GM19025 (cell line): ENCODE results near the gene HSPB2.
A peak's percentile ranks its signal among the peaks of the same experiment; 100 is the strongest.
"Not testable (repeated sequence)": the region's sequence is repeated elsewhere in the genome, so short reads cannot be mapped to it uniquely, and the experiment has no call there.

Experiments used
- ATAC-seq: cut with Tn5 transposase; IDR thresholded peaks from one replicate; pipeline ENCODE4 v1.9.1; 2021; ENCODE audit warnings: mild to moderate bottlenecking, low read depth, moderate library complexity; ENCODE audit not compliant: unreplicated experiment

HSPB2 gene

DNA sequence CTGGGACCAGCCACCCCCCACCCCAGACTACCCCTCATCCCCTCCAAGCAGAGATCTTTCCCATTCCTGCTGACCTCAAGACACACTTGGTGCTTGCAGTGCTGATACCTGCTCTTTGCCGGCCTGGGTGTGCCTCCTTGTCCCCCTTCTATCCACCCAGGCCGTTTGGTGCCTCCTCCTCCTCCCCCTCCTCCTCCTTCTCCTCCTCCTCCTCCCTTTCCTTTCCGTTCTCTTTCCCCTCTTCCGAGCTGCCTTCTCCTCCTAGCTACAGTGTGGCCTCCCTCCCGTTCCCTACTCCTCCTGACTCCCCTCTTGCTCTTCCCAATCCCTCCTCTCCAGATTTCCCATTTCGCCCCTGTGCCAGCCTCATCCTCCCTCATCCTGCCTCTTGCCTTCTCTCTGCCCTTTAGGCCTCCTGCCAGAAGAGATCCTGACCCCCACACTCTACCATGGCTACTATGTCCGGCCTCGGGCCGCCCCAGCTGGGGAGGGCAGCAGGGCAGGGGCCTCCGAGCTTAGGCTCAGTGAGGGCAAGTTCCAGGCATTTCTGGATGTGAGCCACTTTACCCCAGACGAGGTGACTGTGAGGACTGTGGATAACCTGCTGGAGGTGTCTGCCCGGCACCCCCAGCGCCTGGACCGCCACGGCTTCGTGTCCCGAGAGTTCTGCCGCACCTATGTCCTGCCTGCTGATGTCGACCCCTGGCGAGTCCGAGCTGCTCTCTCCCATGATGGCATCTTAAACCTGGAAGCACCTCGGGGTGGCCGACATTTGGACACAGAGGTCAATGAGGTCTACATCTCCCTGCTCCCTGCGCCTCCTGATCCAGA is 712 bp downstream of the HSPB2 start:
- ATAC-seq, result no peak

DNA sequence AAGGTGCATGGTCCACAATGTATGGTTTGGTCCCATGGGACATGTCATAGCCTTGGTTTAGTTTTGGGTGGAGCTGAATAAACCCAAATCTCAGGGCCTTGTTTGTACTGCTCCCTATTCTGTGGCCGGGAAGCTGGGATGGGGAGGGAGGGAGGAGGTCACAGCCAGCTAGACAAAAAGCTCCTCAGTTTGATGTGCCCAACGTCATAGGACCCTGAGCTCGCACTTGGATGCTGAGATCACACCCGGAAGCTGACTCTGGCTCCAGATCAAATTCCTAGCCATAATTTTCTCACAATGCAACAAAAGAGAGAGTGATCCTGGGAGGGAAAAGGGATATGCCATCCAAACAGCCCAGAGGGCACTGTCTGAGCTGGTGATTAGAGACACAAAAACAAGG is 1.5 kb downstream of the HSPB2 start:
- no peak for ATAC-seq

DNA sequence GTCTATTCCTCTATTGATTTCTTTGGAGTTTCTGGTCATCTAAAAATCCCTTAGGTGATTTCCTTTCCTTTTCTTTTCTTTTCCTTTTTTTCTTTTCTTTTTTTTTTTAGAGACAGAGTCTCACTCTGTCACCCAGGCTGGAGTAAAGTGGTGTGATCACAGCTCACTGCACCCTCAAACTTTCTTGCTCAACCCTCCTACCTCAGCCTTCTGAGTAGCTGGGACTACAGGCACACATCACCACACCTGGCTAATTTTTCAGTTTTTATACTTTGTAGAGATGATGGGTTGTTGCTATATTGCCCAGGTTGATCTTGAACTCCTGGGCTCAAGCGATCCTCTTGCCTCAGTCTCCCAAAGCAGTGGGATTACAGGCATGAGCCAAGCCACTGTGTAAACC is 4.2 kb downstream of the HSPB2 start:
- ATAC-seq, result no peak

DNA sequence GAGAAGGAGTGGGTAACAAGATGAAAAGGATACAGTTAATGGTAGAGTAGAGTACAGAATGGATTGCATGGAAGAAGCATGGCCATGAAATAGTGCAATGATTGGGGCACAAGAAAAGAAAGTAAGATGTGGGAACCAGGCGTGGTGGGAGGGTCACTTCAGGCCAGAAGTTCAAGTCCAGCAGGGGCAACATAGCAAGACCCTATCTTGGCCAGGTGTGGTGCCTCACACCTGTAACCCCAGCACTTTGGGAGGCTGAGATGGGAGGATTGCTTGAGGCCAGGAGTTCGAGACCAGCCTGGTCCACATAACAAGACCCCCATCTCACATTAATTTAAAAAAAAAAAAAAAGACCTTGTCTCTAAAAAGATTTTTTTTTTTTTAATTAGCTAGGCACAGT is 4.8 kb downstream of the HSPB2 start:
- no peak for ATAC-seq

DNA sequence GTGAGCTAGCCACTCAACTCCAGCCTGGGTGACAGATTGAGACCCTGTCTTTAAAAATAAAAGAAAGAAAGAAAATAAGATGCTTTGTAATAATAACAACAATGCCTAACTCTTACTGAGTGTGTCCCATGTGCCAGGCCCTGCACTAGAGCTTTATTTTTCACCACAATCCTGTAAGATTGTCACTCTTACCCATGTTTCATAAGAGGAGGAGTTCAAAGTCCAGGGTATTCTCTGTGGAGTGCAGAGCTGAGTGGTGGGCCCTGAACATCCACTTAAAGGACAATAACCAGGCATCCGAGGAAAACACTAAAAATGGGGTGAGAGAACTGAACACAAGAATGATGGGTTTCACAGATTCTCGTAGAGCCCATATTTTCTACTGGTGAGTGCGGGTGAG is 5.3 kb downstream of the HSPB2 start:
- no peak for ATAC-seq

DNA sequence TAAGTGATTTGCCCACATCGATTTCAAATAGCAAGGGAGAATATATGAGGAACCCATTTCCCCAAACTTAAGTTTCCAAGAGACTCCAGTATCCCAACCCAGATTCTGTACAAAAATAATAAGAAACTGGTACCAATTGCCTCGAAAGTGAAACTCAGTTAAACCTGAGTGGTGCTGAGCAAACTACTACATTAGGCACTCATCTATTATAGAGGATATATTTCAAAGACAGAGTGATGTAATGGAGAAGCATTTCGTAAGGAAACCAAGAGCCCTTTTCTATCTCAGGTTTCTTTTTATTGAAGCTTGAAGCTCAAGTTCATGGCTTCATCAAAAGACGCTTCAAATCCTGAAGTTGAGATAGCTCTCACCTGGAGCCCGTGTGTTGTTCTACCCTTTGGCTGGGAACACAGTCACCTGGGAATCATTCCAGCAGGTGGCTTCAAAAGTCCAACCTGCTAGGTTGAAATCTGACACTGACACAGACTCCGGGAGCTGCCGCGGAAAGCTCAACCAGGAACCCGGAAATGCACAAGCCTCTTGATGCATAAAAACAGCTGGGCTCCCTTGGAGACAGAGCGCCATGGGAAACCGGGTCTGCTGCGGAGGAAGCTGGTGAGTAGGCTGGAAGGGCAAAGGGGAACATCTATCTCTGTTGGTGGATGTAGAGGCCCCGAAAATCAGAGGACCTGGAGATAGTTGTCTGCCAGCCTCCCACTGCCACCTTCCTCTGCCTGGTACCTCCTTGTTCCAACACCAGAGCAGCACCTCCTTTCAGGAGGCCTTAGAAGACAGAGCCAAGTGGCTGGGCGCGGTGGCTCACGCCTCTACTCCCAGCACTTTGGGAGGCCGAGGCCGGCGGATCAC is 6.1 kb downstream of the HSPB2 start, which contains the start of gene C11orf52:
Gene C11orf52, plus strand, starts transcription at position 524 of the 867 bp plus-strand sequence. Its CDS starts 60 bp downstream, at position 584.
- ATAC-seq, result no peak

DNA sequence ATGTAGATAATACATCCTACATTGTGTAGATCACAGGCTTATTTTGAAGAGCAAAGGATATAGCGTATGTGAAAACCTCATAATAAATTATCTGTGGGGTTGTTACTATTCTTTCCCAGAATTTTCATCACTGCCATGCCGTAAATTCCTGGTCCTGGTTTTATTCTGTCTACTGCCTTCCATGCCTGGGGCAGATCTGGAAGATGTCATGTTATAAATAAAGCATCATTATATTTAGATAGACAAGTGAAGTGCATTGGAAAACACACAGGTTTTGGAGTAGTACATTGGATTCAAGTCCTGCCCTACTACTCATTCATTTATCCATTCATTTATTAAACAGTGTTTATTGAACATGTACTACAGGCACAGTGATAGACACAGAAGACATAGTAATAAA is 8.4 kb downstream of the HSPB2 start:
- no peak for ATAC-seq

DNA sequence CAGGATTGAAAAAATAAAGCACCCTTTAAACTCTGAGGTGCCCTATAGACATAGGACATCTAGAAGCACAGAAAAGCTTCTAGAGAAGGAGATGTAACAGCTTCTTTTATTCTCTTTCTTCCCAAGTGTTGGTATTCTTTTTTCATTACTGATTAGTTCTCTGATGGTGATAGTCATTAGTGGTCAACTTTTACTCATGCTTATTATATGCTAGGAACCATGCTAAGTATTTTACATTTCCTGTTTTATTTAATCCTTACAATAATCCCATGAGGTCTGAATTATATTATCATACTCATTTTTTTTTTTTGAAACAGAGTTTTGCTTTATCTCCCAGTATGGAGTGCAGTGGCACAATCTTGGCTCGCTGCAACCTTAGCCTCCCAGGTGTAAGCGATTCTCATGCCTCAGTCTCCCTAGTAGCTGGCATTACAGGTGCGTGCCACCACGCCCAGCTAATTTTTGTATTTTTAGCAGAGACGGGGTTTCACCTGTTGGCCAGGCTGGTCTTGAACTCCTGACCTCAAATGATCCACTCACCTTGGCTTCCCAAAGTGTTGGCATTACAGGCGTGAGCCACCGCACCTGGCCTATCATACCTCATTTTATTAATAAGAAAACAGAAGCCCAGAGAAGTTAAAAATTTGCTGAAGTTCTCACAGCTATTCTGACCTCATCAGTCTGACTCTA is 9.2 kb downstream of the HSPB2 start:
- ATAC-seq, result no peak

DNA sequence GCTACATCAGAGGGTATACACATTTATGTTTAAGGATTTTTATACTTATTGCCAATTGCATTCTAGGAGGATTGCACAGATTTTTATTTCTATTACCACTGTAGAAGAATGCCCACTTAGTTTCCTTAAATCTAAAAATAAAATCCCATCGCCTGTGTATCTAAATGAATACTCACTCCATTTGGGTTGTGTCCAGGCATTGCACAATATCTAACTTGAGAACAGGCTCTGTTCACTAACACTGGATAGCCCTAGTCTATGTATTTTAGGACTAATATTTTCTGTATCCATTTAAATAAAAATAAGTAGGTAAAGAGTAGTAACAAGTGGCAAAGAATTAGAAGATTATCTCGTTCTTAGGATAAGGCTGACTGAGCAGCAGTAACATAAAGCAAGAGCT is 10.3 kb downstream of the HSPB2 start:
- no peak for ATAC-seq

DNA sequence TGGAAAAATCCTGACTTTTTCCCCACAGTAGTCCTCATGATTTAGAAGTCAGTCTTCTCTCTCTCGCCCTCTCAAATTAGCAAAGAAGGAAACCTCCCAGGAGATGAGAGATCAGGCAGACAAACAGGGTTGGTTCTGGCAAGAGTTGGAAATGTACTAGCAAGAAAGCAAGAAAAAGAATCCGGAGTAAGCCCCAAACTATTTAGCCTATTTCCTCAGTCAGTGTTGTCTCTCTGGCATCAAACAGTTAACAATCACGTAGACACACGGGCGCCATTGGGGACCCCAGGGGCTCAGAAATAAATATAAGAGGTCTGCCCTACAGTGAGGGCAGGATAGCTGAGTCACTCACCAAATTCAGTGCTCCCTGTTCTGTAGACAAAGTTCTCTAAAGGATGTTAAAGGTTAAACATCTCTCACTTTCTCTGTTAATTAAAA is 10.8 kb downstream of the HSPB2 start:
- no peak for ATAC-seq

DNA sequence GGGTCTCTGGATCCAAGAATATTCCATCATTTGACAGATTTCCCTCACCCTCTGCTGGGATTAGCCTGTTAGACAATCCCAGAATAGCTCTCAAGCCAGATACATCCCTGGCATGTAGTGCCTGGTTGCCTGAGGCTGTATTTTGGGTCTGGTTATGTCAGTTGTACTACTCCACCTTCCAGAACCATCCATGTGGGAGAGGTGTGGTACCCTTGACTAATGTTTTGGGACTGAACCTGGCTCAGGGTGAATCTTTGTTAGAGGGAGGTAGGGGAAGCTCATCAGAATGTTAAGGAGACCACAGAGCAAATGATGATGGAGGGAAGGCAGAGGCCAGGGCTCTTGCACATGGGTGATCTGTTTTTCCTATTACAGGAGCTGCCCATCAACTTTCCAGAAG is 11.4 kb downstream of the HSPB2 start:
- no peak for ATAC-seq

DNA sequence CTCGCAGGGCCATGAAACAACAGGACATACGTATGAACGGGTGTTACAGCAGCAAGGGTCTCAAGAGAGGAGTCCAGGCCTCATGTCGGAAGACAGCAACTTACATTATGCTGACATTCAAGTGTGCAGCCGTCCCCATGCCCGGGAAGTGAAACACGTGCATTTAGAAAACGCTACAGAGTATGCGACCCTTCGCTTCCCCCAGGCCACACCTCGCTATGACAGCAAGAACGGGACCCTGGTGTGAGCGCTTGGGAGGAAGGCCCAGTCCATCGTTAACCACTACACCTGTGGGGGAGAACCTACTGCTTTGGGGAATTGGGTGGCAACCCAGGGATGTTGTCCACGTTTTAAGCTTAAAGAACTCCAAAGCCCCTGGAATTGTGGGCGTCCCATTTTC is 13.4 kb downstream of the HSPB2 start:
- ATAC-seq, result no peak

DNA sequence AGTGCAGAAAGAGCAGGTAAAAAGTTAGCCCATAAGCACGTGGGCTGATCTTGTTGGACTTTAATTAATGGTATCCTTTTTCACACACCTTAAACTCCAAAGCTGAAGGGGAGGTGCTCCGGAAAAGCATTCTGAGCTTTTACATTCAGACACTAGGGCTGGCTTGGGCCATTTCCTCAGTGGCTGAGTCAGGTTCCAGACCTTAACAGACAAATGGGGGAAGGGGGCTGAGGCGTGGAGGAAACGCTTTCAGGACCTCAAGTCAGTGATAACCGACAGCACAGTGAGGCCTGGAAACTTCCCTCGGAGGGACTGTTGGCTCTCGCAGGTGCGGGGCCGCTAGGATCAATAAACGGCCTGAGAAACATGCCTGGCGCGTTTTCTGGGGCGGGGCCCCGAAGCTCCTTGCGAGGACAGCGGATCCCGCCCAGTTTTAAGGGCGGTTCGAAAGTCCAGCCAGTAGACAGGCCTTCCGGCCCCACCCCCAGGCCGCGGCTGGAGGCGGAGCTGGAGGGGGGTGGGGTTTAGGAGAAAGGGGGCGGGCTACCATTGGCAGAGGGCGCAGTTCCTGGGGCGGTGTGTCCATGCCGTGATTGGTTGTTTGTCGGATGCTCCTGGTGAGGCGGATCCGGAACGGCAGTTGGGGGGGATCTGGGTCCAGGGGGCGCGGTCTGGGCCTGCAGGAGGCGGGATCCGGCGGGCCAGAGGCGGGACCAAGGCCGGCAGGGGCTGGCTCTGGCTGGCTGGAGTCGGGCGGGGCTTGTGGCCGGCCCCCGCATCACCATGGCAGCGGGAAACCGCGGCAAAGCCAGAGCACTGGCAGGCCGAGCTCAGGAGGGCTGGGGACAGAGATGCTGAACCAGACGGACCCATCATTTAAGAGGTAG is 14.2 kb downstream of the HSPB2 start:
- peak; percentile 92 for ATAC-seq

DNA sequence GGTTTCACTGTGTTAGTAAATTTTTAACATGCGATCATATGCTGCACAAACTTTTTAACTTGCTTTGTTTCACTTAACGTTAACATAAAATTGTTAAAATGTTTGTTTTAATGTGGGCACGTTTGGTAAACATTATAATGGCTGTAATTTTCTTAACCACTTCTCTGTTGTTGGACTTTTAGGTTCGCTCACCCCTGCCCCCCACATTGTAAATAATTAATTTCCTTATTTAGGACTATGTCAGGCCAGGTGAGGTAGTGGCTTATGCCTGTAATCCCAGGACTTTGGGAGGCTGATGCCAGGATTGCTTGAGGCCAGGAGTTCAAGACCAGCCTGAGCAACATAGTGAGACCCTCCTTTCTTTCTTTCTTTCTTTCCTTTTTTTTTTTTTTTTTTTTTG is 17.9 kb downstream of the HSPB2 start:
- no peak for ATAC-seq

DNA sequence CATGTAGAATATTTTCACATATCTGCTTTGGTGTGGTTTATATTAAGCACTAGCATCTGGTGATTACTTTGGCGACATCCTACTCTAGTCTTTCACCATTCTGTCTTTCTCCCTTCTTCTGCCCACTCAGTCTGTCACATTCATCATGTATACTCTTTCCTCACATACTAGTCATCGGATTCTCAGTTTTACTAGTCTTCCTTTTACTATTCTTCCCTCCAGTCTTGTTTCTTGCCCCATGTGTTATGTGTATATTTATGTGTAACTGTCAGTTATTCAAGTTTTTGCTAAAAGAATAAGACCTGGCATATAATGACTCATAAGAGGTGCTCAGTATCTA is 20.0 kb downstream of the HSPB2 start:
- no peak for ATAC-seq

DNA sequence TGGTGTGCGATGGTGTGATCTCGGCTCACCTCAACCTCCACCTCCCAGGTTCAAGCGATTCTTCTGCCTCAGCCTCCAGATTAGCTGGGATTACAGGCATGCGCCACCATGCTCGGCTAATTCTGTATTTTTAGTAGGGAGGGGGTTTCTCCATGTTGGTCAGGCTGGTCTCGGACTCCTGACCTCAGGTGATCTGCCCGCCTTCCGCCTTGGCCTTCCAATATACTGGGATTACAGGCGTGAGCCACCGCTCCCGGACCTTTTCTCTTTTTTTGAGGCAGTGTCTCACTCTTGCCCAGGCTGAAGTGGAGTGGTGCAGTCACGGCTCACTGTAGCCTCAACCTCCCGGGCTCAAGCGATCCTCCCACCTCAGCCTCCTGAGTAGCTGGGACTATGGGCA is 20.6 kb downstream of the HSPB2 start:
- ATAC-seq, result not testable (repeated sequence)

DNA sequence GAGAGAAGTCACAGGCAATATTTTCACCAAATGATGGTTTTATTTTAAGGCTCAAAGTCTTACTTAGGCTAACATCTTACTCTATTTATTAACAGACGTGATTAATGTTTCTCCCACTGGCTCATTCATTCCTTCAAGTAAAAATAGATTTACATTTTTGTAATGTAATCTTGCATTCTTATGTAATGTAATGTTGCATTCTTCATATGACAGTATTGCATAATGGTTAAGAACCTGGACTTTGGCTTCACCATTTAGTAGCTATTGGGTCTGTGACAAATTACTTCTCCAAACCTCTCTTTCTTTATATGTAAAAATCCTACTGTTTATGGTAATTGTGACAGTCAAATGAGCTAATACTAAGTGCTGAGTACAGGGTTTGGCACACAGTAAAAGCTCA is 21.3 kb downstream of the HSPB2 start:
- ATAC-seq, result no peak

DNA sequence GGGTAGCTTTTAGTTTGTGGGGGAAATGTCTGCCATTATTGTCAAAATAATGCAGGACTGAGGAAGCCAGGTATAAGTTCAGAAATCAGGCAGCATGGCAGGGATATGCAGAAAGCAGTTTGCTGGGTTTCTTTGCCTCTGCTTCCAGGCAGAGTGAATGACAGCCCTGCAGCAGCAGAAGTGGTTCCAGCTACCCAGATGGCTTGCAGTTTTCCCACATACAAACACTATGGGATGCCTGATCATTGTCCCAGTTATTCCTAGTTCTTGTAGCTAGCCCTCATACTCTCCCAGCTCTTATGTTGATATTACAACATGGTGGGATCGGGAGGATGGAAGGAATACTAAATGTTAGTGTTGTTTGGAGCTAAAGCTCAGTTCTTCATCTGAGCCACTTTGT is 21.8 kb downstream of the HSPB2 start:
- no peak for ATAC-seq

DNA sequence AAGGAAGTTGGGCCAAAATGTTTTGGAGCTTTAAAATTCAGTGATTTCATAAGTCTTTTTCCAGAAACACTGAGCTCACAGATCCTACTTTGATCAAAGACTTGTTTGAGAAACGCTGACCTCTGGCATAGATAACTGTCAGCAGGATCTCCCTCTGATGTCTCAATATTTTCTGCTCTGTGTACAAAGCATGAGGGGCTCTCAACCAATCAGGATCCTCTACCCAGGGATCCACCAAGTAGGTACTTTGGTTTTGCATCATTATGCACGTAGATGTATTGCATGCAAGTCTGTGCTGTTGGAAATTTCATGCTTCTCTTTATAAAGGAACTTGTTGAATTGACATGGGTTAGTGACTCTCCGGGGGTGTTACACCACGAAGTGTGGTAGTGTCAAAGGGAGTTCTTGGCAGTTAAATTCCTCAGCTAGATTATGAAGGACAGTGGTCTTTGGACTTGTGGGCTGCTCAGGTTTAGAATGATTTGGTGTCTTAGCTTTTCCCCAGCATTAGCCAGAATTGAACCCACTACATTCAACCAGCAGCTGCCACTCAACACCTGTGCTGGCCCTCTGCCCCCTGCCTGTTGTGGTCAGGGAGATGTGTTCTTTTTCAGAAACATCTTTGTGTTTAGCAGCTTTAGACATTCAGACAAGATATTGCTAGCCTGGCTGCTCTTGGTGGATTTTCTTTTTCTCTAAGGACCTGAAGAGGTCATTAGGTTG is 22.9 kb downstream of the HSPB2 start:
- ATAC-seq, result no peak
